Kidney (tissue), 14 donors: ENCODE measurements around the gene RNF186. TPM values are rescaled to one million over a fixed set of nuclear protein-coding genes. Genes with fewer than 3 reads are reported as not detected.
"Not testable (repeated sequence)": the region's sequence is repeated elsewhere in the genome, so short reads cannot be mapped to it uniquely, and the experiment has no call there.

Experiments used
- DNase-seq, 5 donors: peaks; one replicate each; pipeline ENCODE4 v3.0.0-alpha.2; 2013 to 2020
- FAIRE-seq: peaks from 2 replicates; lab custom pipeline; 2012; peaks lifted over from hg19 to GRCh38; lab: Jason Lieb, UNC
- H3K27ac ChIP-seq, 2 donors: one replicate each; pipeline ENCODE4 v1.7.0; 2013; ENCODE audit warnings: low read depth in 2 of 2, low read length in 2 of 2, inconsistent platforms in 1 of 2
- H3K27me3 ChIP-seq: one replicate; pipeline ENCODE4 v1.7.1; 2013; ENCODE audit warnings: low read length, inconsistent platforms; ENCODE audit not compliant: control insufficient read depth, insufficient read depth
- H3K36me3 ChIP-seq, 3 donors: one replicate each; pipeline versions ENCODE4 v1.7.0 to v1.7.1; 2013; ENCODE audit warnings: low read length in 3 of 3, control low read depth in 1 of 3, inconsistent platforms in 1 of 3; ENCODE audit not compliant: insufficient read depth in 3 of 3, control insufficient read depth in 2 of 3
- H3K4me1 ChIP-seq, 3 donors: one replicate each; pipeline versions ENCODE4 v1.7.0 to v1.7.1; 2013; ENCODE audit warnings: low read length in 3 of 3, inconsistent platforms in 1 of 3, low read depth in 1 of 3; ENCODE audit not compliant: control insufficient read depth in 2 of 3, insufficient read depth in 2 of 3
- H3K4me3 ChIP-seq, 3 donors: one replicate each; pipeline versions ENCODE4 v1.7.0 to v1.8.1; 2013; ENCODE audit warnings: low read length in 3 of 3, control low read depth in 1 of 3, inconsistent platforms in 1 of 3
- H3K9ac ChIP-seq, 3 donors: one replicate each; pipeline versions ENCODE4 v1.7.0 to v1.7.1; 2013; ENCODE audit warnings: low read length in 3 of 3, control low read depth in 1 of 3, inconsistent platforms in 1 of 3
- H3K9me3 ChIP-seq, 3 donors: one replicate each; pipeline versions ENCODE4 v1.7.0 to v1.7.1; 2013; ENCODE audit warnings: low read length in 3 of 3, control low read depth in 1 of 3, inconsistent platforms in 1 of 3; ENCODE audit not compliant: control insufficient read depth in 2 of 3, insufficient read depth in 1 of 3
- intact Hi-C: fragments of 100-400 bp; cut with DNase I; formaldehyde crosslinking; loops from one replicate; pipeline ENCODE4 v1.11.1; 2022
- polyA plus RNA-seq: library from polyadenylated mRNA; stranded (reverse); fragments of 350-450 nt; fragmentation: Illumina TruSeq; extraction: RNeasy Lipid Tissue Mini Kit (QIAGEN cat#74804); gene quantifications from one replicate; pipeline ENCODE4 v1.2.3, GENCODE V29; 2014; ENCODE audit warnings: low read depth, low replicate concordance; ENCODE audit not compliant: insufficient read depth
- total RNA-seq: library from RNA; stranded (reverse); fragmentation: NEBNext Ultra II Directional; extraction: Animal tissue kit (Norgen Biotek cat#: 25700); gene quantifications from one replicate; pipeline ENCODE4 v1.2.1, GENCODE V29; 2021
- TF ChIP-seq, protein P1 (sequence below): IDR thresholded peaks from 3 replicates; pipeline ENCODE4 v1.5.1; 2012; ENCODE audit warnings: mild to moderate bottlenecking, moderate library complexity, borderline replicate concordance; ENCODE audit not compliant: insufficient read depth; ENCODE audit errors: extremely low read depth
- donor health status: control.
- donor health status: control.
- donor health status: control.
- donor health status: control.
- donor health status: control.
- donor health status: DM: yes; HTN: yes; CAD: no.
- donor health status: Normal renal cell carcinoma (clear cell type).

The RNF186 gene
- total and polyA plus RNA-seq, 2 donors from 2014 or later: 2.7 to 111 TPM

GRCh38 chr1:19792237-19793002 is 22.7 kb downstream of the RNF186 start:
- Histone ChIP-seq H3K36me3 (peaks cover 0 to 10% (median 0%) of the 10 kb centered on the region in 3 donors), H3K9ac (no peak overlapping the region), H3K9me3 (no peaks in the 10 kb centered on the region), H3K27ac (no peak overlapping the region), H3K27me3 (no peaks in the 10 kb centered on the region), H3K4me1 (no peaks in the 10 kb centered on the region), H3K4me3 (no peak overlapping the region)
- FAIRE-seq (no peak), DNase-seq (no peak)
- intact Hi-C loops: no loop called here
- TF ChIP-seq, protein P1, sequence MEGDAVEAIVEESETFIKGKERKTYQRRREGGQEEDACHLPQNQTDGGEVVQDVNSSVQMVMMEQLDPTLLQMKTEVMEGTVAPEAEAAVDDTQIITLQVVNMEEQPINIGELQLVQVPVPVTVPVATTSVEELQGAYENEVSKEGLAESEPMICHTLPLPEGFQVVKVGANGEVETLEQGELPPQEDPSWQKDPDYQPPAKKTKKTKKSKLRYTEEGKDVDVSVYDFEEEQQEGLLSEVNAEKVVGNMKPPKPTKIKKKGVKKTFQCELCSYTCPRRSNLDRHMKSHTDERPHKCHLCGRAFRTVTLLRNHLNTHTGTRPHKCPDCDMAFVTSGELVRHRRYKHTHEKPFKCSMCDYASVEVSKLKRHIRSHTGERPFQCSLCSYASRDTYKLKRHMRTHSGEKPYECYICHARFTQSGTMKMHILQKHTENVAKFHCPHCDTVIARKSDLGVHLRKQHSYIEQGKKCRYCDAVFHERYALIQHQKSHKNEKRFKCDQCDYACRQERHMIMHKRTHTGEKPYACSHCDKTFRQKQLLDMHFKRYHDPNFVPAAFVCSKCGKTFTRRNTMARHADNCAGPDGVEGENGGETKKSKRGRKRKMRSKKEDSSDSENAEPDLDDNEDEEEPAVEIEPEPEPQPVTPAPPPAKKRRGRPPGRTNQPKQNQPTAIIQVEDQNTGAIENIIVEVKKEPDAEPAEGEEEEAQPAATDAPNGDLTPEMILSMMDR: no peak

DNA sequence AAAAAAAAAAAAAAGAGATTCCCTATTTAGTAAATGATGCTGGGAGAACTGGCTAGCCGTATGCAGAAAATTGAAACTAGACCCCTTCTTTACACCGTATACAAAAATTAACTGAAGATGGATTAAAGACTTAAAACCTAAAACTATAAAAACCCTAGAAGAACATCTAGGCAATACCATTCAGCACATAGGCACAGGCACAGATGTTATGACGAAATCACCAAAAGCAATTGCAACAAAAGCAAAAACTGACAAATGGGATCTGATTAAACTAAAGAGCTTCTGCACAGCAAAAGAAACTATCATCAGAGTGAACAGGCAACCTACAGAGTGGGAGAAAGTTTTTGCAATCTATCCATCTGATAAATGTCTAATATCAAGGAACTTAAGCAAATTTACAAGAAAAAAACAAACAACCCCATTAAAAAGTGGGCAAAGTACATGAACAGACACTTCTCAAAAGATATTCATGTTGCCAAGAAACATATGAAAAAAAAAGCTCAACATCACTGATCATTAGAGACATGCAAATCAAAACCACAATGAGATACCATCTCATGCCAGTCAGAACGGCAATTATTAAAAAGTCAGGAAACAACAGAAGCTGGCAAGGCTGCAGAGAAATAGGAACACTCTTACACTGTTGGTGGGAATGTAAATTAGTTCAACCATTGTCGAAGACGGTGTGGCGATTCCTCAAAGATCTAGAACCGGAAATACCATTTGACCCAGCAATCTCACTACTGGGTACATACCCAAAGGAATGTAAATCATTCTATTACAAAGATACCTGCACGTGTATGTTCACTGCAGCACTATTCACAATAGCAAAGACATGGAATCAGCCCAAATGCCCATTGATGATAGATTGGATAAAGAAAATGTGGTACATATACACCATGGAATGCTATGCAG is 24.8 kb downstream of the RNF186 start:
- H3K27me3 ChIP-seq, H3K9me3 ChIP-seq, H3K9ac ChIP-seq, intact Hi-C loops, FAIRE-seq, H3K4me3 ChIP-seq, H3K4me1 ChIP-seq, H3K27ac ChIP-seq, DNase-seq: not testable (repeated sequence)
- peaks cover 0 to 10% (median 2%) of the 10 kb centered on the region in 3 donors for H3K36me3 ChIP-seq

DNA sequence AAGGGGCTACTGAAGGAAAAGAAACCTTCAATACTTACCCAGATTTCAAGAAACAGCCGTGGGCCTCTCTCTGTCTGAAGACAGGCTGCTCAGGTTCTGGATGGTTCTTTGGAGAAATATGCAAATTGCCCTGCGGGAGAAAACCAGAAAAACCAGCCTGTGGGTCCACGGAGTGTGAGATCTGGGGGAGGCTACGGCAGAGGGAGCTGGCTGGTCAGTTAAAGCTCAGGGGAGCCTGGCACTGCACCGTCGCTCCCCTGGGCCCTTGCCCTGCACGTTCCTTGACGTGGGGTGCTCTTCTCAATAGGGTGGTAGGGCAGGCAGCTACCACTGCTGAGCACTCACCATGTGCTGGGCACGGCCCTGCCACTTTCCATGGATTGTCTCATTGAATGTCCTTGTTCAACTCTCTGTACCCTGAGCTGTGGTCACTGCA is 28.1 kb downstream of the RNF186 start:
- Histone ChIP-seq H3K9me3 (no peaks in the 10 kb centered on the region), H3K9ac (no peak overlapping the region), H3K4me1 (peaks cover 0 to 6% (median 0%) of the 10 kb centered on the region in 3 donors), H3K4me3 (no peak overlapping the region), H3K36me3 (peaks cover 0 to 5% (median 3%) of the 10 kb centered on the region in 3 donors), H3K27ac (peak overlapping the region in 1 of 2 donors; percentile 56), H3K27me3 (no peaks in the 10 kb centered on the region)
- intact Hi-C loops: no loop called here
- DNase-seq: peak in 4 of 5 donors; percentile 70 to 88 (median 79)
- TF ChIP-seq, protein P1: no peak
- FAIRE-seq: no peak

DNA sequence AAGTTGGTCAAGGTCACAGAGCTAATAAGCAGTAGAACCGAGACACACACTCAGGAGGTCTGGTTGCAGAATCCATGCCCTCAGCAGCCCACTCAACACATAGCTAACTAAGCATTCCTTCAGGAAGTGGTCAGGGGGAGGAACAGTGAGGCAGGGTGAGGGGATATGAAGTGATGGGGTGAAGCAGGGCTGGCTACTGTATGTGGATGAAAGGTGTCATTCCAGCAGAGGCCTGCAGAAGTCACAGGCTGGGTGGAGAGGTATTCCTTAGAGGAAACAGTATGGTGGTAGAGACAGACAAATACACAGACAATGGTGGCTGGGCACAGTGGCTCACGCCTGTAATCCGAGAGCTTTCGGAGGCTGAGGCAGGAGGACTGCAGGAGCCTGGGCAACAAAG is 29.4 kb downstream of the RNF186 start:
- DNase-seq (no peak), FAIRE-seq (no peak)
- Histone ChIP-seq H3K9me3 (no peaks in the 10 kb centered on the region), H3K4me1 (peaks cover 0 to 6% (median 0%) of the 10 kb centered on the region in 3 donors), H3K27ac (no peak overlapping the region), H3K36me3 (peaks cover 0 to 5% (median under 1%) of the 10 kb centered on the region in 3 donors), H3K27me3 (no peaks in the 10 kb centered on the region), H3K9ac (no peak overlapping the region), H3K4me3 (no peak overlapping the region)
- intact Hi-C loops: no loop called here
- TF ChIP-seq, protein P1: no peak
